H9 (cell line): ENCODE measurements around the gene FBXO28. TPM values are rescaled to one million over a fixed set of nuclear protein-coding genes. Genes with fewer than 3 reads are reported as not detected.
A peak's percentile ranks its signal among the peaks of the same experiment; 100 is the strongest.

Source experiments
- DNase-seq: peaks from one replicate; pipeline ENCODE4 v3.0.0-alpha.2; 2017
- H2AFZ ChIP-seq: one replicate; pipeline ENCODE4 v1.6.1; 2013; ENCODE audit warnings: mild to moderate bottlenecking, low read length, control low read depth, moderate library complexity
- H2AK5ac ChIP-seq: 2 replicates; pipeline ENCODE4 v1.6.1; 2013; ENCODE audit warnings: low read length, control low read depth, mixed read lengths; ENCODE audit not compliant: insufficient read length
- H2BK120ac ChIP-seq: one replicate; pipeline ENCODE4 v1.6.1; 2013; ENCODE audit warnings: low read depth, mild to moderate bottlenecking, low read length, control low read depth, inconsistent platforms; ENCODE audit not compliant: poor library complexity, severe bottlenecking
- H2BK12ac ChIP-seq: 2 replicates; pipeline ENCODE4 v1.6.1; 2013; ENCODE audit warnings: low read length, control low read depth, mixed read lengths, low read depth; ENCODE audit not compliant: insufficient read length
- H2BK15ac ChIP-seq: 2 replicates; pipeline ENCODE4 v1.6.1; 2013; ENCODE audit warnings: low read depth, low read length, control low read depth
- H2BK20ac ChIP-seq: one replicate; pipeline ENCODE4 v1.6.1; 2013; ENCODE audit warnings: low read depth, mild to moderate bottlenecking, low read length, control low read depth, inconsistent platforms; ENCODE audit not compliant: poor library complexity, severe bottlenecking
- H2BK5ac ChIP-seq: 2 replicates; pipeline ENCODE4 v1.6.1; 2013; ENCODE audit warnings: low read length, control low read depth, mixed read lengths; ENCODE audit not compliant: insufficient read length
- H3K14ac ChIP-seq: 2 replicates; pipeline ENCODE4 v1.6.1; 2013; ENCODE audit warnings: low read length, control low read depth; ENCODE audit not compliant: insufficient read depth
- H3K18ac ChIP-seq: 2 replicates; pipeline ENCODE4 v1.6.1; 2013; ENCODE audit warnings: low read depth, mild to moderate bottlenecking, mixed read lengths, low read length, control low read depth; ENCODE audit not compliant: insufficient read length
- H3K23ac ChIP-seq: 2 replicates; pipeline ENCODE4 v1.6.1; 2013; ENCODE audit warnings: low read length, control low read depth, mixed read lengths, low read depth; ENCODE audit not compliant: insufficient read length
- H3K23me2 ChIP-seq: 2 replicates; pipeline ENCODE4 v1.6.1; 2013; ENCODE audit warnings: low read depth, mild to moderate bottlenecking, mixed read lengths, low read length, control low read depth; ENCODE audit not compliant: insufficient read length, poor library complexity, severe bottlenecking
- H3K27ac ChIP-seq: 2 replicates; pipeline ENCODE4 v1.5.1; 2013; ENCODE audit warnings: low read length, control low read depth, mixed read lengths, low read depth; ENCODE audit not compliant: insufficient read length
- H3K27me3 ChIP-seq: 2 replicates; pipeline ENCODE4 v1.6.1; 2013; ENCODE audit warnings: low read length, control low read depth, inconsistent platforms; ENCODE audit not compliant: insufficient read depth
- H3K4ac ChIP-seq: 2 replicates; pipeline ENCODE4 v1.6.1; 2013; ENCODE audit warnings: low read depth, mild to moderate bottlenecking, control low read depth, inconsistent platforms, low read length, moderate library complexity
- H3K4me1 ChIP-seq: 2 replicates; pipeline ENCODE4 v1.6.1; 2013; ENCODE audit warnings: low read length, control low read depth, inconsistent platforms; ENCODE audit not compliant: insufficient read depth
- H3K4me2 ChIP-seq: 2 replicates; pipeline ENCODE4 v1.6.1; 2013; ENCODE audit warnings: low read length, control low read depth, mixed read lengths; ENCODE audit not compliant: insufficient read length, insufficient read depth
- H3K56ac ChIP-seq: 2 replicates; pipeline ENCODE4 v1.6.1; 2013; ENCODE audit warnings: low read depth, mild to moderate bottlenecking, mixed read lengths, low read length, control low read depth; ENCODE audit not compliant: insufficient read length
- H3K79me1 ChIP-seq: 2 replicates; pipeline ENCODE4 v1.6.1; 2013; ENCODE audit warnings: low read depth, mild to moderate bottlenecking, moderate library complexity, low read length, control low read depth, inconsistent platforms; ENCODE audit not compliant: insufficient read depth, poor library complexity, severe bottlenecking
- H3K79me2 ChIP-seq: 2 replicates; pipeline ENCODE4 v1.6.1; 2013; ENCODE audit warnings: low read length, control low read depth, inconsistent platforms; ENCODE audit not compliant: insufficient read depth
- H3K9ac ChIP-seq: 2 replicates; pipeline ENCODE4 v1.6.1; 2013; ENCODE audit warnings: low read length, control low read depth, mixed read lengths; ENCODE audit not compliant: insufficient read length; ENCODE audit errors: extremely low read depth
- H3K9me3 ChIP-seq: one replicate; pipeline ENCODE4 v1.6.1; 2013; ENCODE audit warnings: low read depth, low read length, inconsistent platforms; ENCODE audit not compliant: control insufficient read depth
- H3T11ph ChIP-seq: one replicate; pipeline ENCODE4 v1.6.1; 2013; ENCODE audit warnings: mild to moderate bottlenecking, low read length, control low read depth, inconsistent platforms
- H4K20me1 ChIP-seq: one replicate; pipeline ENCODE4 v1.6.1; 2013; ENCODE audit not compliant: control insufficient read depth, insufficient read length, insufficient read depth
- H4K5ac ChIP-seq: 2 replicates; pipeline ENCODE4 v1.6.1; 2013; ENCODE audit warnings: low read depth, mild to moderate bottlenecking, mixed read lengths, low read length, control low read depth; ENCODE audit not compliant: insufficient read length
- H4K8ac ChIP-seq: replicated peaks from 2 replicates; pipeline ENCODE4 v1.6.1; 2013; ENCODE audit warnings: low read length, control low read depth, mixed read lengths, low read depth; ENCODE audit not compliant: insufficient read length
- H4K91ac ChIP-seq: 2 replicates; pipeline ENCODE4 v1.6.1; 2013; ENCODE audit warnings: low read depth, mild to moderate bottlenecking, moderate library complexity, mixed read lengths, low read length, control low read depth; ENCODE audit not compliant: insufficient read length
- H3K27ac Mint-ChIP-seq, 3 experiments: 2 replicates in 2 of 3; 3 replicates in 1 of 3; pipeline ENCODE4 v1.8.0; 2020 to 2021; ENCODE audit warnings: mixed read lengths in 3 of 3, mild to moderate bottlenecking in 1 of 3, moderate library complexity in 1 of 3
- H3K27me3 Mint-ChIP-seq: 2 replicates; pipeline ENCODE4 v1.8.0; 2021; ENCODE audit warnings: low read depth, mild to moderate bottlenecking, moderate library complexity, mixed read lengths
- H3K36me3 Mint-ChIP-seq, 3 experiments: 2 replicates in 2 of 3; 3 replicates in 1 of 3; pipeline ENCODE4 v1.8.0; 2020 to 2021; ENCODE audit warnings: low read depth in 3 of 3, mixed read lengths in 3 of 3; ENCODE audit not compliant: insufficient read depth in 1 of 3
- H3K4me1 Mint-ChIP-seq, 2 experiments: 2 replicates each; pipeline ENCODE4 v1.8.0; 2020; ENCODE audit warnings: mixed read lengths in 2 of 2
- H3K4me3 Mint-ChIP-seq, 2 experiments: 2 replicates in 1 of 2; 3 replicates in 1 of 2; pipeline ENCODE4 v1.8.0; 2020 to 2021; ENCODE audit warnings: mild to moderate bottlenecking in 2 of 2, mixed read lengths in 2 of 2, moderate library complexity in 1 of 2
- H3K9me3 Mint-ChIP-seq, 2 experiments: 2 replicates in 1 of 2; 3 replicates in 1 of 2; pipeline ENCODE4 v1.8.0; 2020; ENCODE audit warnings: mild to moderate bottlenecking in 2 of 2, mixed read lengths in 2 of 2, moderate library complexity in 1 of 2
- CTCF ChIP-seq: fragments of 200-600 bp; sonication (generic); conservative IDR thresholded peaks from 3 replicates; pipeline ENCODE4 v1.8.0; 2021; ENCODE audit warnings: antibody characterized with exemption, mild to moderate bottlenecking
- WGBS: extraction: QIAGEN DNeasy Blood & Tissue Kit; methylation state at CpG from one replicate; pipeline ENCODE4 v1.1.7; 2013; ENCODE audit warnings: missing lambda C conversion rate, low lambda C conversion rate, mixed read lengths; ENCODE audit not compliant: insufficient read length; ENCODE audit errors: extremely low coverage; 5-methylcytosine and 5-hydroxymethylcytosine counted together
- total RNA-seq: library from RNA; stranded (reverse); gene quantifications from 2 replicates; pipeline ENCODE4 v1.2.1, GENCODE V29; 2021

FBXO28 gene
- total RNA-seq, 1 experiment from 2014 or later, result 55.0 TPM

GRCh38 chr1:224160171-224160682 is 46.3 kb downstream of the FBXO28 start:
- Histone ChIP-seq H3K14ac (no peak overlapping the region), H4K5ac (no peak overlapping the region), H3K4me1 (no peaks in the 10 kb centered on the region; the same call in none of the 2 replicates), H3K23ac (no peak overlapping the region), H3K56ac (no peak overlapping the region), H2BK15ac (no peak overlapping the region), H3K4me2 (no peak overlapping the region), H2BK5ac (no peak overlapping the region), H4K91ac (no peak overlapping the region), H3K9me3 (no peaks in the 10 kb centered on the region), H3K23me2 (no peaks in the 10 kb centered on the region), H2BK12ac (no peak overlapping the region), H3T11ph (no peak overlapping the region), H2AFZ (no peak overlapping the region), H3K9ac (no peak overlapping the region), H3K4ac (no peak overlapping the region), H3K27me3 (no peaks in the 10 kb centered on the region), H4K20me1 (no peaks in the 10 kb centered on the region), H3K18ac (no peak overlapping the region), H2AK5ac (no peak overlapping the region), H2BK120ac (no peak overlapping the region), H2BK20ac (no peak overlapping the region), H3K79me1 (no peaks in the 10 kb centered on the region), H4K8ac (no peak overlapping the region), H3K27ac (no peak overlapping the region), H3K79me2 (no peaks in the 10 kb centered on the region)
- H3K36me3 Mint-ChIP-seq, result peaks cover 27 to 49% (median 45%) of the 10 kb centered on the region in 3 experiments
- DNase-seq, result no peak
- no peak overlapping the region for H3K4me3 Mint-ChIP-seq
- H3K27ac Mint-ChIP-seq, result peak overlapping the region in 1 of 3 experiments; percentile 85; a peak in 2 of 7 replicates
- H3K4me1 Mint-ChIP-seq, result peaks cover 18 to 19% of the 10 kb centered on the region in 2 experiments
- H3K27me3 Mint-ChIP-seq, result no peaks in the 10 kb centered on the region
- no CpG with 5 or more reads among the region's 9 CpGs for WGBS
- H3K9me3 Mint-ChIP-seq, result no peaks in the 10 kb centered on the region; a peak in 1 of 5 replicates
- TF ChIP-seq CTCF, result no peak
